Caco-2 (cell line): ENCODE data around the gene ZFYVE19. TPM values are rescaled to one million over a fixed set of nuclear protein-coding genes. Genes with fewer than 3 reads are reported as not detected.
A peak's percentile ranks its signal among the peaks of the same experiment; 100 is the strongest.

Experiments used
- Bru-seq: library from RNA; stranded (reverse); fragments of 400-500 nt; gene quantifications from one replicate; lab custom pipeline; 2021; lab: Mats Ljungman, UMichigan
- BruChase-seq, 2 experiments: library from RNA; stranded (reverse); fragments of 400-500 nt; gene quantifications; one replicate each; lab custom pipeline; 2021; lab: Mats Ljungman, UMichigan
- BruUV-seq: library from RNA; stranded (reverse); fragments of 400-500 nt; replicated peaks from 2 replicates; lab custom pipeline; 2021; lab: Mats Ljungman, UMichigan
- CTCF ChIA-PET: fragments of 300-600 bp; sonication (Branson Sonifier 250); formaldehyde crosslinking; loops from one replicate; lab custom pipeline; 2022; ENCODE audit warnings: antibody characterized with exemption; lab: Charles Lee
- POLR2A ChIA-PET: fragments of 300-600 bp; sonication (Branson Sonifier 250); formaldehyde crosslinking; loops from one replicate; lab custom pipeline; 2022; ENCODE audit warnings: antibody characterized with exemption; lab: Charles Lee
- DNase-seq, 2 experiments: peaks; one replicate each; pipeline versions ENCODE4 v3.0.0 to v3.0.0-alpha.2; 2020 to 2022
- H3K27me3 ChIP-seq: replicated peaks from 2 replicates; pipeline ENCODE4 v1.6.0; 2011; ENCODE audit warnings: low read length; ENCODE audit not compliant: control insufficient read depth, insufficient read depth
- H3K36me3 ChIP-seq: 2 replicates; pipeline ENCODE4 v1.5.1; 2011; ENCODE audit warnings: low read length; ENCODE audit not compliant: control insufficient read depth, insufficient read depth
- H3K4me1 ChIP-seq: fragments of 250-450 bp; sonication (Bioruptor Pico); 2 replicates; pipeline ENCODE4 v1.5.1; 2020; ENCODE audit warnings: mild to moderate bottlenecking
- H3K4me3 ChIP-seq: 2 replicates; pipeline ENCODE4 v1.5.1; 2011; ENCODE audit warnings: low read depth, mild to moderate bottlenecking, control low read depth, low read length
- H3K9me3 ChIP-seq: fragments of 250-450 bp; sonication (Bioruptor Pico); 2 replicates; pipeline ENCODE4 v1.5.1; 2020; ENCODE audit warnings: mild to moderate bottlenecking, moderate library complexity
- H3K27ac Mint-ChIP-seq: one replicate; pipeline ENCODE4 v1.8.0; 2022; ENCODE audit warnings: mixed read lengths; ENCODE audit not compliant: unreplicated experiment
- H3K27me3 Mint-ChIP-seq: one replicate; pipeline ENCODE4 v1.8.0; 2022; ENCODE audit warnings: mixed read lengths; ENCODE audit not compliant: insufficient read depth, unreplicated experiment
- H3K36me3 Mint-ChIP-seq: one replicate; pipeline ENCODE4 v1.8.0; 2022; ENCODE audit warnings: mild to moderate bottlenecking, mixed read lengths; ENCODE audit not compliant: insufficient read depth, unreplicated experiment
- H3K4me1 Mint-ChIP-seq: one replicate; pipeline ENCODE4 v1.8.0; 2022; ENCODE audit warnings: low read depth, mixed read lengths; ENCODE audit not compliant: unreplicated experiment
- H3K4me3 Mint-ChIP-seq: one replicate; pipeline ENCODE4 v1.8.0; 2022; ENCODE audit warnings: mild to moderate bottlenecking, moderate library complexity, mixed read lengths; ENCODE audit not compliant: unreplicated experiment
- H3K9me3 Mint-ChIP-seq: one replicate; pipeline ENCODE4 v1.8.0; 2022; ENCODE audit warnings: mixed read lengths; ENCODE audit not compliant: unreplicated experiment
- CTCF ChIP-seq, 2 experiments: fragments of 200-600 bp in 1 of 2; IDR thresholded peaks; 1 replicate in 1 of 2; 2 replicates in 1 of 2; pipeline versions ENCODE4 v1.5.1 to v1.8.0; 2011 to 2022; ENCODE audit warnings: antibody characterized with exemption in 1 of 2, control low read depth in 1 of 2, inconsistent platforms in 1 of 2, low read depth in 1 of 2, low read length in 1 of 2, mild to moderate bottlenecking in 1 of 2, moderate library complexity in 1 of 2; ENCODE audit not compliant: insufficient read depth in 1 of 2, severe bottlenecking in 1 of 2, unreplicated experiment in 1 of 2
- intact Hi-C: fragments of 100-400 bp; cut with micrococcal nuclease; formaldehyde crosslinking; loops from one replicate; pipeline ENCODE4 v1.10.0; 2022; ENCODE audit not compliant: unreplicated experiment
- long read RNA-seq: library from polyadenylated mRNA; stranded (forward); transcript quantifications from one replicate; pipeline ENCODE4 v2.0.0, GENCODE V29; 2022
- total RNA-seq: library from RNA; stranded (reverse); gene quantifications from 2 replicates; pipeline ENCODE4 v1.2.3, GENCODE V29; 2022

ZFYVE19 gene
- total RNA-seq, result 26.7 and 26.9 TPM in 2 replicates
- Bru-seq, nascent RNA, result percentile 65 among the genes with signal in this experiment
- percentile 71 among the genes with signal in this experiment for BruChase-seq, experiment 1, labeled RNA remaining after a 2-hour chase
- percentile 70 among the genes with signal in this experiment for BruChase-seq, experiment 2, labeled RNA remaining after a 6-hour chase
- long read RNA-seq, transcript ZFYVE19-201 (10 exons, 1,555 nt), result minor isoform, 6 of 30 reads
- long read RNA-seq, transcript ZFYVE19-203 (11 exons, 2,775 nt), result major isoform, 8 of 30 reads
- long read RNA-seq, partial matches to known transcripts, result 7 of 30 reads
- long read RNA-seq, other reads (novel, unspliced or antisense), result 9 of 30 reads

GRCh38 chr15:40807028-40807887 is at the start of gene ZFYVE19, which contains the start of gene DNAJC17:
ZFYVE19 (plus strand) TSS chr15:40807089; CDS start chr15:40807590, 501 bp downstream.
DNAJC17 (minus strand) TSS chr15:40807473; CDS start chr15:40807446, 27 bp downstream.
- CTCF ChIA-PET, result interaction anchor here (0.7 to 1.7 kb wide), 11 partner anchors 25 to 88 kb away, joined by 3 to 11 read pairs (median 7); partner anchors contain the start of genes GCHFR, SPINT1 and VPS18
- H3K36me3 ChIP-seq, result no peaks in the 10 kb centered on the region

GRCh38 chr15:40759961-40760360 is 46.9 kb upstream of the ZFYVE19 start:
- Histone ChIP-seq H3K36me3 (no peaks in the 10 kb centered on the region), H3K9me3 (no peaks in the 10 kb centered on the region), H3K4me1 (peaks cover 7% of the 10 kb centered on the region; the same call in 1 of the 2 replicates), H3K4me3 (no peak overlapping the region), H3K27me3 (no peaks in the 10 kb centered on the region)
- Mint-ChIP-seq H3K36me3 (peaks cover 20% of the 10 kb centered on the region), H3K9me3 (no peaks in the 10 kb centered on the region), H3K27me3 (no peaks in the 10 kb centered on the region), H3K27ac (no peak overlapping the region), H3K4me3 (no peak overlapping the region), H3K4me1 (peaks cover under 1% of the 10 kb centered on the region)
- POLR2A ChIA-PET, result no interaction called here
- TF ChIP-seq CTCF (IDR thresholded peaks at IDR 0.05; ENCODE audit: insufficient read depth in 1 of 2, low read depth in 1 of 2, low read length in 1 of 2, severe bottlenecking in 1 of 2, unreplicated experiment in 1 of 2), result no peak
- no peak for DNase-seq
- CTCF ChIA-PET, result no interaction called here
- BruUV-seq, result no TSS peak
- intact Hi-C loops, result loop anchor here (10.0 kb wide), 1 partner anchor 195 kb away; the partner anchor contains the start of genes CCDC32 and RPUSD2

More at GRCh38 chr15:40807028-40807887, at the start of gene ZFYVE19, which contains the start of gene DNAJC17:
- no peaks in the 10 kb centered on the region for H3K27me3 Mint-ChIP-seq
- peak within 1 kb of the TSS; percentile 94 for H3K27ac Mint-ChIP-seq
- Histone ChIP-seq H3K27me3 (no peaks in the 10 kb centered on the region), H3K4me1 (0 out of 2 replicates have a peak, but pooled peaks cover 4% of the 10 kb centered on the region), H3K4me3 (peak within 1 kb of the TSS; percentile 88), H3K9me3 (no peaks in the 10 kb centered on the region)
- no TSS peak for BruUV-seq
- intact Hi-C loops, result loop anchor here (1.0 kb wide), 2 partner anchors 19 to 39 kb away; no protein-coding TSS in a partner anchor
- peaks cover 13% of the 10 kb centered on the region for H3K36me3 Mint-ChIP-seq
- H3K4me3 Mint-ChIP-seq, result peak within 1 kb of the TSS; percentile 95
- H3K4me1 Mint-ChIP-seq, result no peaks in the 10 kb centered on the region
- no peaks in the 10 kb centered on the region for H3K9me3 Mint-ChIP-seq
- no peak for TF ChIP-seq CTCF (IDR thresholded peaks at IDR 0.05; ENCODE audit: insufficient read depth in 1 of 2, low read depth in 1 of 2, low read length in 1 of 2, severe bottlenecking in 1 of 2, unreplicated experiment in 1 of 2)
- DNase-seq, result peak; percentile 96 to 97
- POLR2A ChIA-PET, result interaction anchor here (0.5 to 3.0 kb wide), 8 partner anchors 9 to 174 kb away, joined by 3 to 23 read pairs (median 4); partner anchors contain the start of genes DLL4, GCHFR, SPINT1 and VPS18
